T-helper 17 cell (primary cell): ENCODE results near the gene WDR46. TPM values are rescaled to one million over a fixed set of nuclear protein-coding genes. Genes with fewer than 3 reads are reported as not detected.
A peak's percentile ranks its signal among the peaks of the same experiment; 100 is the strongest.

Source experiments
- ATAC-seq: fragments of 150-1000 bp; cut with Tn5 transposase; 2 replicates; pipeline ENCODE4 v1.10.0; 2021; ENCODE audit warnings: mild to moderate bottlenecking, moderate library complexity
- DNase-seq, 3 donors: peaks; one replicate each; pipeline versions ENCODE4 v3.0.0 to v3.0.0-alpha.2; 2020 to 2021
- H3K9me3 ChIP-seq: one replicate; pipeline ENCODE4 v1.7.0; 2013; ENCODE audit warnings: low read length, mild to moderate bottlenecking; ENCODE audit not compliant: control insufficient read depth, poor library complexity, severe bottlenecking
- H3K27ac Mint-ChIP-seq: one replicate; pipeline ENCODE4 v1.8.0; 2022; ENCODE audit warnings: mild to moderate bottlenecking, moderate library complexity, mixed read lengths
- H3K27me3 Mint-ChIP-seq: one replicate; pipeline ENCODE4 v1.8.0; 2022; ENCODE audit warnings: mixed read lengths
- H3K36me3 Mint-ChIP-seq: one replicate; pipeline ENCODE4 v1.8.0; 2022; ENCODE audit warnings: low read depth, mixed read lengths
- H3K4me1 Mint-ChIP-seq: one replicate; pipeline ENCODE4 v1.8.0; 2022; ENCODE audit warnings: mild to moderate bottlenecking, mixed read lengths
- H3K4me3 Mint-ChIP-seq: one replicate; pipeline ENCODE4 v1.8.0; 2022; ENCODE audit warnings: mild to moderate bottlenecking, moderate library complexity, mixed read lengths
- total RNA-seq, 4 donors: library from RNA in 2 of 4; stranded (reverse) in 2 of 4; gene quantifications; one replicate each; pipeline ENCODE4 v1.2.3 and lab custom pipeline; 2022 to 2026

Gene WDR46
- total RNA-seq, 2 donors from 2014 or later, result 32.1 to 38.6 TPM

- H3K4me3 Mint-ChIP-seq, result peak overlapping the region; percentile 49
Observed at GRCh38 chr6:33304216-33304615, 15.2 kb upstream of the WDR46 start.

GRCh38 chr6:33301877-33302276 lies 12.8 kb upstream of the WDR46 start:
- H3K4me1 Mint-ChIP-seq, result peaks cover 42% of the 10 kb centered on the region
- H3K4me3 Mint-ChIP-seq, result no peak overlapping the region
- H3K36me3 Mint-ChIP-seq, result peaks cover 16% of the 10 kb centered on the region

More at GRCh38 chr6:33304216-33304615, 15.2 kb upstream of the WDR46 start:
- Mint-ChIP-seq H3K36me3 (peaks cover 16% of the 10 kb centered on the region), H3K27ac (peak overlapping the region; percentile 89), H3K4me1 (peaks cover 36% of the 10 kb centered on the region), H3K27me3 (no peaks in the 10 kb centered on the region)
- no peaks in the 10 kb centered on the region for H3K9me3 ChIP-seq
- ATAC-seq (no peak), DNase-seq (no peak)

DNA sequence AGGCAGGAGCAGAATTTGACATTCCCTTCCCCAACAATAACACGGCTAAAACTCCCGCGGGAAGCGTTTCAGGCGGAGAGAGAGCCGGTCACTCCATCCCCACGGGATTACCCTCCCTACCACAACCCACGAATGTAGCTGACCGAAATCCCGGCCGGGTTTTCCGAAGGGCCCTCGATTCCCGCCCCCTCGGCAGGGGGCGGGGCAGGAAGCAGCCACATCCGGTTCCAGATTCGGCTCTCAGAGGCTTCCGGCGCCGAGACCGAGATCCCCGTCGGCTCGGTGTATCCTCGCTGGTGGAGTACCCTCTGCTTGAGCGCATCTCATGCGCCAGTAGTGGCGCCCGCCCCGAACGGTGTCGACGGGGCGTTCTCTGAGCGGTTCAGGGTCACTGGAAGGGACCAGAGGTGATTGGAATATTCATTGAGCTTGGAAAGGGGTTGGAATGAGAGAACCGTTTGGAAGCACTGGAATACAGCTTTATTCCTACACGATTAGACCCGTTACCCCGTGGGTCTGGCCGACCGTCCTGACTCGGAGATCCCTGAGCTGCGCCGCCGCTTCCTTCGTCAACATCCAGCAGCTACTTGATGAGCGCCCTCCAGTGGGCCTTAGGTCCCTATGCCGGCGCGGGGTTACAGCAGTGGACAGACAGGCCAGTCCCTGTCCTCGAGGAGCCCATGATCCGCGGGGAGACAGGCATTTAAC lies 10.4 kb upstream of the WDR46 start:
- H3K27ac Mint-ChIP-seq, result peak overlapping the region; percentile 98
- peak overlapping the region; percentile 98 for H3K4me3 Mint-ChIP-seq
- DNase-seq (peak; percentile 89 to 94 (median 90)), ATAC-seq (peak; percentile 83)
- peaks cover 18% of the 10 kb centered on the region for H3K36me3 Mint-ChIP-seq
- peaks cover 38% of the 10 kb centered on the region for H3K4me1 Mint-ChIP-seq
- H3K27me3 Mint-ChIP-seq, result no peaks in the 10 kb centered on the region
- no peaks in the 10 kb centered on the region for H3K9me3 ChIP-seq

More at GRCh38 chr6:33301877-33302276, 12.8 kb upstream of the WDR46 start:
- H3K9me3 ChIP-seq, result no peaks in the 10 kb centered on the region
- ATAC-seq (no peak), DNase-seq (no peak)
- Mint-ChIP-seq H3K27me3 (no peaks in the 10 kb centered on the region), H3K27ac (peak overlapping the region; percentile 98)

- peaks cover 36% of the 10 kb centered on the region for H3K4me1 Mint-ChIP-seq
- H3K27me3 Mint-ChIP-seq, result no peaks in the 10 kb centered on the region
- no peaks in the 10 kb centered on the region for H3K9me3 ChIP-seq
- DNase-seq, result peak; percentile 40 to 53 (median 49)
- H3K27ac Mint-ChIP-seq, result peak within 1 kb of the TSS; percentile 98
- peak within 1 kb of the TSS; percentile 98 for H3K4me3 Mint-ChIP-seq
- ATAC-seq, result peak; percentile 32
- H3K36me3 Mint-ChIP-seq, result peaks cover 16% of the 10 kb centered on the region
Observed at GRCh38 chr6:33298773-33299236, 9.8 kb upstream of the WDR46 start, which contains the start of gene RGL2. Gene RGL2, minus strand, starts transcription at chr6:33298942. Its CDS starts 332 bp downstream, at chr6:33298610.

- DNase-seq, result peak in 2 of 3 donors; percentile 51 to 55
- peak overlapping the region; percentile 98 for H3K4me3 Mint-ChIP-seq
- peaks cover 14% of the 10 kb centered on the region for H3K36me3 Mint-ChIP-seq
- peak overlapping the region; percentile 98 for H3K27ac Mint-ChIP-seq
- H3K27me3 Mint-ChIP-seq, result no peaks in the 10 kb centered on the region
- peak; percentile 45 for ATAC-seq
- peaks cover 33% of the 10 kb centered on the region for H3K4me1 Mint-ChIP-seq
- H3K9me3 ChIP-seq, result no peaks in the 10 kb centered on the region
Observed at GRCh38 chr6:33297956-33298772, 9.1 kb upstream of the WDR46 start.

DNA sequence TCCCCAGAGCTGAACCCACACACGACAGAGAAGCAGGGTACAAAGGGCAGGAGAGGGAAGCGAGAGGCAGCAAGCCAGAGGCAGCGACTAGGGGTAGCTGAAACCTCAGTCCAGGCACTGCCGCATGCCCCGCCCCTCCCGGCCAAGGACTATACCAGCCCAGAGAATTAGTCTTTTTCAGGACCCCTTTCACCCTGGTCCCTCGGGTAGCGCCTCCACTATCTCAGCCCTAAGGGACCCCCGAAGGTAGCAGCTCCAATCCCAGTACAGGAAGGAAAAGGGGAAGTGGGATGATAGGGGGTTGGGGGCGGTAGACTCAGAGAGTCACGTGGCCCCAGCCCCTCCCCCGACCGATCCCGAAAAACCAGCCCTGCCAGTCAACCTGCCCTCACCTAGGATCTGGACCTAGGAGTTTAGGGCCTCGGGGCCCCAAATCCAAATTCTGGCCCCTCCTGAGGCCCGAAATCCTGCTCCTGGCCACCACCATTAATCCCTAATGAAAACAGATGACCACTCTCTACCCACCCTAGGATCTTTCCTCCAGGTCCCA lies 8.4 kb upstream of the WDR46 start:
- peak overlapping the region; percentile 98 for H3K27ac Mint-ChIP-seq
- H3K4me3 Mint-ChIP-seq, result peak overlapping the region; percentile 98
- DNase-seq, result no peak
- peaks cover 33% of the 10 kb centered on the region for H3K4me1 Mint-ChIP-seq
- no peaks in the 10 kb centered on the region for H3K9me3 ChIP-seq
- ATAC-seq, result no peak
- peaks cover 14% of the 10 kb centered on the region for H3K36me3 Mint-ChIP-seq
- H3K27me3 Mint-ChIP-seq, result no peaks in the 10 kb centered on the region

- ATAC-seq, result no peak
- no peak for DNase-seq
- Mint-ChIP-seq H3K27me3 (no peaks in the 10 kb centered on the region), H3K4me3 (peak overlapping the region; percentile 98), H3K4me1 (peaks cover 33% of the 10 kb centered on the region), H3K27ac (peak overlapping the region; percentile 98), H3K36me3 (peaks cover 14% of the 10 kb centered on the region)
- no peaks in the 10 kb centered on the region for H3K9me3 ChIP-seq
Observed at GRCh38 chr6:33296797-33297405, 7.9 kb upstream of the WDR46 start.

GRCh38 chr6:33295621-33296369 lies 6.8 kb upstream of the WDR46 start:
- H3K27ac Mint-ChIP-seq, result no peak overlapping the region
- ATAC-seq (no peak), DNase-seq (no peak)
- H3K4me3 Mint-ChIP-seq, result peak overlapping the region; percentile 41
- no peaks in the 10 kb centered on the region for H3K9me3 ChIP-seq
- H3K4me1 Mint-ChIP-seq, result peaks cover 31% of the 10 kb centered on the region
- no peaks in the 10 kb centered on the region for H3K27me3 Mint-ChIP-seq
- peaks cover 14% of the 10 kb centered on the region for H3K36me3 Mint-ChIP-seq

DNA sequence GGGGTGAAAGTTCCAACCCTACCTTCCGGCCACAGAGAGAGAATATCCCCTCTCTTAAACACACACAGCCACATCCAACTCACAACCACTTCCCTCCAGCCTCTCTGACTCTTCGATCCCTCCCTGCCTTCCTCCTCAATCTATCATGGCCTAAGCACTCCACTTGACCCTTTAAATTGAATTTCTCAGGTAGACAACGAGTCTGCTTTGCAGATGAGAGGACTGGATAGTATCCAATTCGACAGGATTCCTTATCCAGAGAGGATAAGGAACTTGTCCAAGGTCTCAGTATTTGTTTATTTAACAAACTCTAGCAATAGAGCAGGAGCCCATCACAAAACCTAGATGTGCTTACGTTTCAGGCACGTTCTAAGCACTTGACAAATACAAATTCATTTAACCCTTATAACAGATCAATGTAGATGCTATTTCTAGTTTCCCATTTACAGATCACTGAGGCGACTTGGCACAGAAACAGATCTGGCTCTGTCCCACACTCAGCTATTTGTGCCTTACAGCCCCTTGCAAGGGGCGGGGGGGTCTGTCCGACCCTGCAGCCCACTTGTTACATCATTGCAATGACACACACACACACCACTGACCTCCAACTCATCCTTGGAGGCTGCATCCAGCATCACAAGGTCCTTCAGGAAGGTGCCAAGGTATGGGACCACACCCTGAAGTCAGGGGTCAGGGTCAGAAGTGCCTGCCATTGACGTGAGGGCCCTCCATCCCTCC lies 5.2 kb upstream of the WDR46 start:
- H3K4me3 Mint-ChIP-seq, result no peak overlapping the region
- ATAC-seq (no peak), DNase-seq (no peak)
- peaks cover 30% of the 10 kb centered on the region for H3K4me1 Mint-ChIP-seq
- H3K9me3 ChIP-seq, result no peaks in the 10 kb centered on the region
- H3K36me3 Mint-ChIP-seq, result peaks cover 7% of the 10 kb centered on the region
- no peak overlapping the region for H3K27ac Mint-ChIP-seq
- H3K27me3 Mint-ChIP-seq, result no peaks in the 10 kb centered on the region

DNA sequence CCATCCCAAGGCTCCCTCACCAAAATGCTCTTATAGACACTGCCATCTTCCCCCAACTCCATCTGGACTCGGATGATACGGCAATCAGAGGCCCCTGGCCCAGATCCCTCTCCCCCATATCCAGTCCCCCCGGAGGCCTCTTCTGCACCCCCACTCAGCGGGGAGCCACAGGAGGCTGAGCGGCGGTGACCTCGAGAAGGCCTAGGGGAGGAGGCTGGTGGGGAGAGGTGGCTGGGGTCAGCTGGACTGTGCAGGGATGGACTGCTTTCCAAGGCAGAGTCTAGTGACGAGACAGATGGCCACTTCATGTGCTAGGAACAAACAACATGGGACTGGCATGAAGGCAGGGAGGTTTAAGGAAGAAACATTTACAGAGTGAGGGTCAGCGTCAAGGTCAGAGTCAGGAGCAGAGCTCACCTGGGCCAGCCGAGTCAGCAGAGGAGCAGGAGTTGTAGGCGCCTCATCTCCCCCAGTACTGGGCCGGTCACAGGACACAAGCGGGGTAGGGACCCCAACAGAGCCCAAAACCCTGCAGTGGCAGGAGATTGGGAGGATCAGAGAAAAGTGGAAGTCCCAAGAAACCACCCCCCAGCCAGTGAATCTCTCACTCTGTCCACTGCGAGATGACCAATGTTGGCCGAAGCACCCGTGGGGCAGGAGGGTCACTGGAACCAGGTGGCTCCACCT lies 4.1 kb upstream of the WDR46 start:
- no peak overlapping the region for H3K27ac Mint-ChIP-seq
- no peak overlapping the region for H3K4me3 Mint-ChIP-seq
- H3K27me3 Mint-ChIP-seq, result no peaks in the 10 kb centered on the region
- H3K4me1 Mint-ChIP-seq, result peaks cover 32% of the 10 kb centered on the region
- H3K9me3 ChIP-seq, result no peaks in the 10 kb centered on the region
- H3K36me3 Mint-ChIP-seq, result peaks cover 9% of the 10 kb centered on the region
- DNase-seq, result no peak
- ATAC-seq, result no peak

- Mint-ChIP-seq H3K27ac (peak overlapping the region; percentile 98), H3K36me3 (peaks cover 5% of the 10 kb centered on the region), H3K27me3 (no peaks in the 10 kb centered on the region), H3K4me1 (peaks cover 30% of the 10 kb centered on the region), H3K4me3 (peak overlapping the region; percentile 100)
- no peak for ATAC-seq
- no peak for DNase-seq
- H3K9me3 ChIP-seq, result no peaks in the 10 kb centered on the region
Observed at GRCh38 chr6:33290459-33290858, 1.4 kb upstream of the WDR46 start.
